Measurements from ENCODE around the gene CEP85L. TPM values are rescaled to one million over a fixed set of nuclear protein-coding genes. Genes with fewer than 3 reads are reported as not detected.

CEP85L gene
- total RNA-seq, 1 donor from 2014 or later = 51.5 TPM

DNA sequence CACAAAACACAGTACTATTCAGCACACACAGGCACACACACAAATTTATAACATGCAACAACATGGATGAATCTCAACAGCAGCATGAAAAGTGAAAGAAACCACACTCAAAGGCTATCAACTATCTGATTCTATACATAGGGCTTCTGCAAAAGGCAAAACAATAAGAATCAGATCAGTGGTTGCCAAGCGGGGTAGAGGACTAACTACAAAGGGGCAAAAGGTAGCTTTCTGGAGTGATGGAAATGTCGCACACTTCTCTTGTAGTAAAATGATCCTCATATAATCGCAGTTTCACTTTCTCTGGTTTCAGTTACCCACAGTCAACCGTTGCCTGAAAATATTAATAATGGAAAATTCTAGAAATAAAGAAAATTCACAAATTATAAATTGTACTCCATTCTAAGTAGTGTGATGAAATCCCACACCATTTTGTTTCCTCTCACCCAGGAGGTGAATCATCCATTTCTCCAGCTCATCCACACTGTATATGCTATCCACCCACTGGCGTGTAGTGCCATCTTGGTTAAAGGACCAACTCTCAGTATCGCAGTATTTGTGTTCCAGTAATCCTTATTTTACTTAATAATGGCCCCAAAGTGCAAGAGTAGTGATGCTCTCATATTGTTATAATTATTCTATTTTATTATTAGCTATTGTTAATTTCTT lies 116.1 kb downstream of the CEP85L start:
- Mint-ChIP-seq H3K27me3 (ENCODE audit: unreplicated experiment) (no peaks in the 10 kb centered on the region), H3K4me3 (ENCODE audit: unreplicated experiment) (no peak overlapping the region), H3K4me1 (ENCODE audit: low read depth, unreplicated experiment) (peaks cover 20% of the 10 kb centered on the region), H3K36me3 (ENCODE audit: unreplicated experiment) (peaks cover 11% of the 10 kb centered on the region), H3K27ac (ENCODE audit: unreplicated experiment) (no peak overlapping the region), H3K9me3 (ENCODE audit: unreplicated experiment) (peaks cover 4% of the 10 kb centered on the region)
- TF ChIP-seq CTCF (IDR thresholded peaks at IDR 0.05; ENCODE audit: partially characterized antibody, unreplicated experiment) = no peak
- no peak for DNase-seq

DNA sequence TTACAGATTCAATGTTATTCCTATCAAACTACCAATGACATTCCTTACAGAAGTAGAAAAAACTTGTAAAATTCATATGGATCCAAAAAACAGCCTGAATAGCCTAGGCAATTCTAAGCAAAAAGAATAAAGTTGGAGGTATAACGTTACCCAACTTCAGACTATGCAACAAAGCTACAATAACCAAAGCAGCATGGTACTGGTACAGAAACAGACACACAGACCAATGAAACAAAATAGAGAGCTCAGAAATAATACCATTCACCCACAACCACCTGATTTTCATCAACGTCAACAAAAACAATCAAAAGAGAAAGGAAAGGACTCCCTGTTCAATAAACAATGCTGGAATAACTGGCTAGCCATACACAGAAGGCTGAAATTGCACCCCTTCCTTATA lies 120.4 kb downstream of the CEP85L start:
- DNase-seq = no peak
- Mint-ChIP-seq H3K27me3 (ENCODE audit: unreplicated experiment) (no peaks in the 10 kb centered on the region), H3K27ac (ENCODE audit: unreplicated experiment) (no peak overlapping the region), H3K4me3 (ENCODE audit: unreplicated experiment) (no peak overlapping the region), H3K9me3 (ENCODE audit: unreplicated experiment) (peaks cover 4% of the 10 kb centered on the region), H3K4me1 (ENCODE audit: low read depth, unreplicated experiment) (peaks cover 17% of the 10 kb centered on the region), H3K36me3 (ENCODE audit: unreplicated experiment) (peaks cover 11% of the 10 kb centered on the region)
- TF ChIP-seq CTCF (IDR thresholded peaks at IDR 0.05; ENCODE audit: partially characterized antibody, unreplicated experiment) = no peak

DNA sequence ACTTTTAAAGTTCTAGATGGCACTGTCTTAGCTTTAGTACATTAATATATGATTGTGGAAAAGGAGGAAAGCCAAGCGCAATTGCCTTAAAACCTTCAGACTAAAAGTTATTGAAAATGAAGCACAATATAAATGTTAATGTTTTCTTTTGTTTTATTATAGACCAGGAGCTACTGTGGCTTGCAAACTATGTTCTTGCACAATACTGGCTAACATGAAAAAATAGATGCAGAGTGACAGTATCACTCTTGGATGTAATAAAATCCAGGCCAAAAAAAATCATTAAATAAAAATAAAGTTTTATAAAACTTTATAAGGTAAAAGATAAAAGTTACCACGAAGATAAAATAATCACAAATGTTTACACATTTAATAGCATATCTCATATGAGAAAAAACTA lies 121.6 kb downstream of the CEP85L start:
- TF ChIP-seq CTCF (IDR thresholded peaks at IDR 0.05; ENCODE audit: partially characterized antibody, unreplicated experiment) = no peak
- Mint-ChIP-seq H3K36me3 (ENCODE audit: unreplicated experiment) (peaks cover 11% of the 10 kb centered on the region), H3K4me3 (ENCODE audit: unreplicated experiment) (no peak overlapping the region), H3K27me3 (ENCODE audit: unreplicated experiment) (no peaks in the 10 kb centered on the region), H3K27ac (ENCODE audit: unreplicated experiment) (no peak overlapping the region), H3K4me1 (ENCODE audit: low read depth, unreplicated experiment) (peaks cover 16% of the 10 kb centered on the region), H3K9me3 (ENCODE audit: unreplicated experiment) (peaks cover 4% of the 10 kb centered on the region)
- no peak for DNase-seq

DNA sequence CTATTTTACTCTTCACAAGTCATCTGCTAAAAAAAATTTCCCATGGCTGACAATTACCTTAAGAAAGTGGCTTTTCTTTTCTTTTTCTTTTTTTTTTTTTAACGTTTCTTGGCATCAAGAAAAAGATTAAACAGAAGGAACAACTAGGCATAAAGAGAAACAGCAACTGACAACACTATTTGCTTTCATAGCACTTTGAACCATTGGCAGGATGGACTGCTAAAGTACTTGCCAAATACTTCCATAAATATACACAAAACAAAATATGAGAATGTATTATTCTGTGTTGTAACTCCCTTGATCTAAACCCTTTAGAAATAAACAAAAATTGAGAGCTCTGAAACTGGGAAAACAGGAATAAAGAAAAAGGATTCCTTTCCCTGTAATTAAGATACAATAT lies 123.3 kb downstream of the CEP85L start:
- peaks cover 12% of the 10 kb centered on the region for H3K4me1 Mint-ChIP-seq (ENCODE audit: low read depth, unreplicated experiment)
- no peak overlapping the region for H3K27ac Mint-ChIP-seq (ENCODE audit: unreplicated experiment)
- H3K9me3 Mint-ChIP-seq (ENCODE audit: unreplicated experiment) = peaks cover 4% of the 10 kb centered on the region
- peaks cover 11% of the 10 kb centered on the region for H3K36me3 Mint-ChIP-seq (ENCODE audit: unreplicated experiment)
- no peak for DNase-seq
- no peak overlapping the region for H3K4me3 Mint-ChIP-seq (ENCODE audit: unreplicated experiment)
- no peak for TF ChIP-seq CTCF (IDR thresholded peaks at IDR 0.05; ENCODE audit: partially characterized antibody, unreplicated experiment)
- no peaks in the 10 kb centered on the region for H3K27me3 Mint-ChIP-seq (ENCODE audit: unreplicated experiment)

DNA sequence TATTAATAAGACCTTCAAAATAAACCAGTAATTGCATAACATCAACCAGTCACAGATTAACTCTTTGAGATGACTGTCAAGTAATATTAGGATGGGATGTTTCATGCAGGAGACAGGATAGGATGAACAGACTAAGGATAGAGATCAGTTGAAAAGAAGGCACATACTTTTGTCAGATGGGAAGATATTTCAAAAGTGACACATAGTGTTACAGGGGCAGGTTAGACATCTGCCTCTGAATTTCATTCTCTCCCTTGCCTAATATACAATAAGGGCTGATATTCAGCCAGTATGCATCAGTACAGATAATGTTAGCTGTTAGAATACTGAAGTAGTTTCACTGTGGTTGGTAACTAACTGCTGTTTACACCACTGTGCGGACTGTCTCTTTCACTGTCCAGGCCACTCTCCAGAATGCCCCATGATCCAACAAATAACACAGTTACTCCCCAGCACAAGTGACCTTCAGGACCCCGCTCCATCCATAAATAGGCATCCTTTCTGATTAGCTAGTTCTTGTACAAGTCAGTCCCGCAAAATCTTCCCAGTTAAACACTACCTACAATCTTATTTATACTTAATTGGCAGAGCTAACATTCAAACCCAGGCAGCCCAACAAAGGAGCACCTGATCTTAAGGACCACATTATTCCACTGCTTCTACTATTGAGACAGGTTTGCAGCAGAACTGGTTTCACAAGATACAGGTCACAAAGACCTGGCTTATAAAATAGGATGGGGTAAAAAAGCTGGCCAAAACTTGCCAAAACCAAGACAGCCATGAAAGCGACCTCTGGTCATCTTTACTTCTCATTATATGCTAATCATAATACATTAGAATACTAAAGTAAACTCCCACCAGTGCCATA lies 125.2 kb downstream of the CEP85L start:
- Mint-ChIP-seq H3K4me1 (ENCODE audit: low read depth, unreplicated experiment) (no peaks in the 10 kb centered on the region), H3K36me3 (ENCODE audit: unreplicated experiment) (peaks cover 8% of the 10 kb centered on the region), H3K27ac (ENCODE audit: unreplicated experiment) (no peak overlapping the region), H3K27me3 (ENCODE audit: unreplicated experiment) (no peaks in the 10 kb centered on the region), H3K9me3 (ENCODE audit: unreplicated experiment) (peaks cover 1% of the 10 kb centered on the region), H3K4me3 (ENCODE audit: unreplicated experiment) (no peak overlapping the region)
- no peak for TF ChIP-seq CTCF (IDR thresholded peaks at IDR 0.05; ENCODE audit: partially characterized antibody, unreplicated experiment)
- DNase-seq = no peak

Measured in glutamatergic neuron (in vitro differentiated cells).